Measurements from ENCODE around the gene FAM107A.

Gene FAM107A

GRCh38 chr3:58609990-58610389, 32.8 kb upstream of the FAM107A start:
- Histone ChIP-seq H3K4me3 (ENCODE audit: low read length) (no peak overlapping the region), H3K27me3 (ENCODE audit: control insufficient read depth, insufficient read depth, low read length) (no peaks in the 10 kb centered on the region), H3K36me3 (ENCODE audit: control insufficient read depth, insufficient read depth, low read length) (no peaks in the 10 kb centered on the region), H3K9ac (ENCODE audit: low read length) (no peak overlapping the region), H3K27ac (ENCODE audit: low read depth, low read length) (no peak overlapping the region), H3K4me1 (ENCODE audit: control insufficient read depth, insufficient read depth, low read length) (no peaks in the 10 kb centered on the region)

- H3K27ac ChIP-seq (ENCODE audit: low read depth, low read length): no peak overlapping the region
Measured at GRCh38 chr3:58608648-58609047, 31.5 kb upstream of the FAM107A start.

GRCh38 chr3:58607816-58608215, 30.6 kb upstream of the FAM107A start:
- Histone ChIP-seq H3K4me1 (ENCODE audit: control insufficient read depth, insufficient read depth, low read length) (no peaks in the 10 kb centered on the region), H3K4me3 (ENCODE audit: low read length) (no peak overlapping the region), H3K36me3 (ENCODE audit: control insufficient read depth, insufficient read depth, low read length) (no peaks in the 10 kb centered on the region), H3K27me3 (ENCODE audit: control insufficient read depth, insufficient read depth, low read length) (no peaks in the 10 kb centered on the region), H3K9ac (ENCODE audit: low read length) (no peak overlapping the region), H3K27ac (ENCODE audit: low read depth, low read length) (no peak overlapping the region)

More at GRCh38 chr3:58608648-58609047, 31.5 kb upstream of the FAM107A start:
- no peaks in the 10 kb centered on the region for H3K36me3 ChIP-seq (ENCODE audit: control insufficient read depth, insufficient read depth, low read length)
- no peak overlapping the region for H3K9ac ChIP-seq (ENCODE audit: low read length)
- no peak overlapping the region for H3K4me3 ChIP-seq (ENCODE audit: low read length)
- H3K27me3 ChIP-seq (ENCODE audit: control insufficient read depth, insufficient read depth, low read length): no peaks in the 10 kb centered on the region
- no peaks in the 10 kb centered on the region for H3K4me1 ChIP-seq (ENCODE audit: control insufficient read depth, insufficient read depth, low read length)

GRCh38 chr3:58606693-58607092, 29.5 kb upstream of the FAM107A start:
- no peaks in the 10 kb centered on the region for H3K36me3 ChIP-seq (ENCODE audit: control insufficient read depth, insufficient read depth, low read length)
- no peak overlapping the region for H3K27ac ChIP-seq (ENCODE audit: low read depth, low read length)
- H3K9ac ChIP-seq (ENCODE audit: low read length): no peak overlapping the region
- H3K4me1 ChIP-seq (ENCODE audit: control insufficient read depth, insufficient read depth, low read length): no peaks in the 10 kb centered on the region
- H3K27me3 ChIP-seq (ENCODE audit: control insufficient read depth, insufficient read depth, low read length): no peaks in the 10 kb centered on the region
- H3K4me3 ChIP-seq (ENCODE audit: low read length): no peak overlapping the region

GRCh38 chr3:58604031-58604430, 26.8 kb upstream of the FAM107A start:
- no peak overlapping the region for H3K27ac ChIP-seq (ENCODE audit: low read depth, low read length)
- H3K27me3 ChIP-seq (ENCODE audit: control insufficient read depth, insufficient read depth, low read length): no peaks in the 10 kb centered on the region
- no peak overlapping the region for H3K4me3 ChIP-seq (ENCODE audit: low read length)
- H3K36me3 ChIP-seq (ENCODE audit: control insufficient read depth, insufficient read depth, low read length): no peaks in the 10 kb centered on the region
- H3K4me1 ChIP-seq (ENCODE audit: control insufficient read depth, insufficient read depth, low read length): no peaks in the 10 kb centered on the region
- H3K9ac ChIP-seq (ENCODE audit: low read length): no peak overlapping the region

GRCh38 chr3:58603606-58604005, 26.4 kb upstream of the FAM107A start:
- H3K27me3 ChIP-seq (ENCODE audit: control insufficient read depth, insufficient read depth, low read length): no peaks in the 10 kb centered on the region
- no peak overlapping the region for H3K4me3 ChIP-seq (ENCODE audit: low read length)
- no peaks in the 10 kb centered on the region for H3K36me3 ChIP-seq (ENCODE audit: control insufficient read depth, insufficient read depth, low read length)
- no peak overlapping the region for H3K27ac ChIP-seq (ENCODE audit: low read depth, low read length)
- no peaks in the 10 kb centered on the region for H3K4me1 ChIP-seq (ENCODE audit: control insufficient read depth, insufficient read depth, low read length)
- H3K9ac ChIP-seq (ENCODE audit: low read length): no peak overlapping the region

GRCh38 chr3:58597770-58598310, 20.6 kb upstream of the FAM107A start:
- H3K4me3 ChIP-seq (ENCODE audit: low read length): no peak overlapping the region
- no peak overlapping the region for H3K27ac ChIP-seq (ENCODE audit: low read depth, low read length)

GRCh38 chr3:58596834-58597518, 19.8 kb upstream of the FAM107A start:
- Histone ChIP-seq H3K4me3 (ENCODE audit: low read length) (no peak overlapping the region), H3K4me1 (ENCODE audit: control insufficient read depth, insufficient read depth, low read length) (no peaks in the 10 kb centered on the region), H3K27me3 (ENCODE audit: control insufficient read depth, insufficient read depth, low read length) (no peaks in the 10 kb centered on the region), H3K36me3 (ENCODE audit: control insufficient read depth, insufficient read depth, low read length) (no peaks in the 10 kb centered on the region), H3K9ac (ENCODE audit: low read length) (no peak overlapping the region), H3K27ac (ENCODE audit: low read depth, low read length) (no peak overlapping the region)

More at GRCh38 chr3:58597770-58598310, 20.6 kb upstream of the FAM107A start:
- no peaks in the 10 kb centered on the region for H3K27me3 ChIP-seq (ENCODE audit: control insufficient read depth, insufficient read depth, low read length)
- no peak overlapping the region for H3K9ac ChIP-seq (ENCODE audit: low read length)
- no peaks in the 10 kb centered on the region for H3K36me3 ChIP-seq (ENCODE audit: control insufficient read depth, insufficient read depth, low read length)
- H3K4me1 ChIP-seq (ENCODE audit: control insufficient read depth, insufficient read depth, low read length): no peaks in the 10 kb centered on the region

GRCh38 chr3:58594117-58594516, 16.9 kb upstream of the FAM107A start:
- no peaks in the 10 kb centered on the region for H3K27me3 ChIP-seq (ENCODE audit: control insufficient read depth, insufficient read depth, low read length)
- H3K27ac ChIP-seq (ENCODE audit: low read depth, low read length): no peak overlapping the region

GRCh38 chr3:58591517-58592510, 14.6 kb upstream of the FAM107A start:
- peaks cover 3% of the 10 kb centered on the region for H3K27me3 ChIP-seq (ENCODE audit: control insufficient read depth, insufficient read depth, low read length)
- no peak overlapping the region for H3K9ac ChIP-seq (ENCODE audit: low read length)
- no peak overlapping the region for H3K27ac ChIP-seq (ENCODE audit: low read depth, low read length)
- no peaks in the 10 kb centered on the region for H3K36me3 ChIP-seq (ENCODE audit: control insufficient read depth, insufficient read depth, low read length)
- no peaks in the 10 kb centered on the region for H3K4me1 ChIP-seq (ENCODE audit: control insufficient read depth, insufficient read depth, low read length)
- H3K4me3 ChIP-seq (ENCODE audit: low read length): no peak overlapping the region

More at GRCh38 chr3:58594117-58594516, 16.9 kb upstream of the FAM107A start:
- no peaks in the 10 kb centered on the region for H3K36me3 ChIP-seq (ENCODE audit: control insufficient read depth, insufficient read depth, low read length)
- H3K4me1 ChIP-seq (ENCODE audit: control insufficient read depth, insufficient read depth, low read length): no peaks in the 10 kb centered on the region
- no peak overlapping the region for H3K4me3 ChIP-seq (ENCODE audit: low read length)
- no peak overlapping the region for H3K9ac ChIP-seq (ENCODE audit: low read length)

GRCh38 chr3:58588030-58588614, 10.9 kb upstream of the FAM107A start:
- Histone ChIP-seq H3K36me3 (ENCODE audit: control insufficient read depth, insufficient read depth, low read length) (no peaks in the 10 kb centered on the region), H3K4me3 (ENCODE audit: low read length) (no peak overlapping the region), H3K27ac (ENCODE audit: low read depth, low read length) (no peak overlapping the region), H3K27me3 (ENCODE audit: control insufficient read depth, insufficient read depth, low read length) (peaks cover 3% of the 10 kb centered on the region), H3K9ac (ENCODE audit: low read length) (no peak overlapping the region), H3K4me1 (ENCODE audit: control insufficient read depth, insufficient read depth, low read length) (no peaks in the 10 kb centered on the region)

GRCh38 chr3:58586776-58587192, 9.6 kb upstream of the FAM107A start:
- Histone ChIP-seq H3K36me3 (ENCODE audit: control insufficient read depth, insufficient read depth, low read length) (no peaks in the 10 kb centered on the region), H3K9ac (ENCODE audit: low read length) (no peak overlapping the region), H3K27me3 (ENCODE audit: control insufficient read depth, insufficient read depth, low read length) (peaks cover 3% of the 10 kb centered on the region), H3K27ac (ENCODE audit: low read depth, low read length) (no peak overlapping the region), H3K4me1 (ENCODE audit: control insufficient read depth, insufficient read depth, low read length) (no peaks in the 10 kb centered on the region), H3K4me3 (ENCODE audit: low read length) (no peak overlapping the region)

All from rectal smooth muscle tissue (tissue), 1 donor.